ENCODE results near the gene THBD. TPM values are rescaled to one million over a fixed set of nuclear protein-coding genes. Genes with fewer than 3 reads are reported as not detected.

Gene THBD
- total and polyA plus RNA-seq, 9 of the 15 experiments (the other 6 are each of a cell fraction or from before 2014, with no cell fraction given): 0.07 to 0.49 (median 0.33) TPM

DNA sequence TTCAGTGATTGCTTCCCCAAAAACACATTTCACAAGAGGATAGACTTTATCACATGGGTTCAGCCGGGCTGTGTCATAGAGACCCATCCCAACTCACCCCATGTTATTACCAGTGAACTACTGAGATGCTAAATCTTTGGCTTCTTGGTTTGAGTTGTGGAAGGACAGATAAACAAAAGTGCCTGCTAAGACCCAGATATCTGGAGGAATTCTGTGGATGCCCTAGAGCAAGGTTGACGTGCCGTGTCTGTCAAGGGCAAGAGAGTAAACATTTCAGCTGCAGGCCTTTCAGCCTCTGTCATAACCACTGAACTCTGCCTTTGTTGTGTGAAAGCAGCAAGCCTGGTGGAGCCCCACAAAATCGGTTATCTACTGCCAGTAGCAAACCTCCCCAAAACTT is 11.2 kb upstream of the THBD start (continued):
- no peak for TF ChIP-seq ZNF146 (CRISPR knock-in tag; IDR thresholded peaks at IDR 0.05; ENCODE audit: unreplicated experiment)
- TF ChIP-seq, protein P1, sequence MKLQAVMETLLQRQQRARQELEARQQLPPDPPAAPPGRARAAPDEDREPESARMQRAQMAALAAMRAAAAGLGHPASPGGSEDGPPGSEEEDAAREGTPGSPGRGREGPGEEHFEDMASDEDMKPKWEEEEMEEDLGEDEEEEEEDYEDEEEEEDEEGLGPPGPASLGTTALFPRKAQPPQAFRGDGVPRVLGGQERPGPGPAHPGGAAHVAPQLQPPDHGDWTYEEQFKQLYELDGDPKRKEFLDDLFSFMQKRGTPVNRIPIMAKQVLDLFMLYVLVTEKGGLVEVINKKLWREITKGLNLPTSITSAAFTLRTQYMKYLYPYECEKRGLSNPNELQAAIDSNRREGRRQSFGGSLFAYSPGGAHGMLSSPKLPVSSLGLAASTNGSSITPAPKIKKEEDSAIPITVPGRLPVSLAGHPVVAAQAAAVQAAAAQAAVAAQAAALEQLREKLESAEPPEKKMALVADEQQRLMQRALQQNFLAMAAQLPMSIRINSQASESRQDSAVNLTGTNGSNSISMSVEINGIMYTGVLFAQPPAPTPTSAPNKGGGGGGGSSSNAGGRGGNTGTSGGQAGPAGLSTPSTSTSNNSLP (IDR thresholded peaks at IDR 0.05; ENCODE audit: borderline replicate concordance, low read depth, low read length): no peak
- no peak for TF ChIP-seq ADNP (tag; IDR thresholded peaks at IDR 0.05)
- TF ChIP-seq TEAD2 (tag; IDR thresholded peaks at IDR 0.05): no peak
- no peak for TF ChIP-seq IRF2 (CRISPR knock-in tag; IDR thresholded peaks at IDR 0.05)
- no peak for TF ChIP-seq SNIP1 (IDR thresholded peaks at IDR 0.05; ENCODE audit: low read depth)
- TF ChIP-seq, protein P2, sequence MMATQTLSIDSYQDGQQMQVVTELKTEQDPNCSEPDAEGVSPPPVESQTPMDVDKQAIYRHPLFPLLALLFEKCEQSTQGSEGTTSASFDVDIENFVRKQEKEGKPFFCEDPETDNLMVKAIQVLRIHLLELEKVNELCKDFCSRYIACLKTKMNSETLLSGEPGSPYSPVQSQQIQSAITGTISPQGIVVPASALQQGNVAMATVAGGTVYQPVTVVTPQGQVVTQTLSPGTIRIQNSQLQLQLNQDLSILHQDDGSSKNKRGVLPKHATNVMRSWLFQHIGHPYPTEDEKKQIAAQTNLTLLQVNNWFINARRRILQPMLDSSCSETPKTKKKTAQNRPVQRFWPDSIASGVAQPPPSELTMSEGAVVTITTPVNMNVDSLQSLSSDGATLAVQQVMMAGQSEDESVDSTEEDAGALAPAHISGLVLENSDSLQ (IDR thresholded peaks at IDR 0.05): peak; percentile 52; the same call in 1 of the 2 replicates
- TF ChIP-seq MTF1 (CRISPR knock-in tag; IDR thresholded peaks at IDR 0.05; ENCODE audit: borderline replicate concordance): no peak
- no peak for TF ChIP-seq RUNX1 (IDR thresholded peaks at IDR 0.05; ENCODE audit: low read depth)
- no peak for TF ChIP-seq NCOA2 (IDR thresholded peaks at IDR 0.05; ENCODE audit: partially characterized antibody in 2 of 2)
- no peak for TF ChIP-seq RBM39 (optimal IDR thresholded peaks at IDR 0.05; ENCODE audit: low read depth, low read length)
- peak; percentile 80 for TF ChIP-seq CBFA2T2 (conservative IDR thresholded peaks at IDR 0.05)
- no peak for TF ChIP-seq ZBTB12 (CRISPR knock-in tag; IDR thresholded peaks at IDR 0.05)
- no peak for TF ChIP-seq U2AF1 (optimal IDR thresholded peaks at IDR 0.05; ENCODE audit: low read depth, low read length)
- no peak for TF ChIP-seq ATF7 (IDR thresholded peaks at IDR 0.05)
- TF ChIP-seq FOS (IDR thresholded peaks at IDR 0.05; ENCODE audit: extremely low read depth, insufficient read length): no peak
- TF ChIP-seq ZNF444 (CRISPR knock-in tag; IDR thresholded peaks at IDR 0.05): no peak
- no peak for TF ChIP-seq SP1 (CRISPR knock-in tag; IDR thresholded peaks at IDR 0.05)
- no peak for TF ChIP-seq CREB5 (CRISPR knock-in tag; IDR thresholded peaks at IDR 0.05)
- no peak for TF ChIP-seq NR3C1 (CRISPR knock-in tag; IDR thresholded peaks at IDR 0.05)
- no peak for TF ChIP-seq HINFP (tag; conservative IDR thresholded peaks at IDR 0.05; ENCODE audit: low read depth)
- no peak for TF ChIP-seq ETS2 (tag; IDR thresholded peaks at IDR 0.05; ENCODE audit: borderline replicate concordance, poor library complexity, severe bottlenecking)
- peak; percentile 88 for TF ChIP-seq CBFA2T3 (IDR thresholded peaks at IDR 0.05)
- no peak for TF ChIP-seq PTTG1 (tag; IDR thresholded peaks at IDR 0.05; ENCODE audit: low read depth)
- TF ChIP-seq ZNF445 (CRISPR knock-in tag; IDR thresholded peaks at IDR 0.05; ENCODE audit: low read depth): no peak
